NOMO-1 (cell line): Measurements from ENCODE around the gene TMEM44.

Source experiments
- DNase-seq, 2 experiments: peaks; one replicate each; lab custom pipeline; 2025; ENCODE audit not compliant: unreplicated experiment in 2 of 2; lab: John Stamatoyannopoulos, UW

TMEM44 gene

DNA sequence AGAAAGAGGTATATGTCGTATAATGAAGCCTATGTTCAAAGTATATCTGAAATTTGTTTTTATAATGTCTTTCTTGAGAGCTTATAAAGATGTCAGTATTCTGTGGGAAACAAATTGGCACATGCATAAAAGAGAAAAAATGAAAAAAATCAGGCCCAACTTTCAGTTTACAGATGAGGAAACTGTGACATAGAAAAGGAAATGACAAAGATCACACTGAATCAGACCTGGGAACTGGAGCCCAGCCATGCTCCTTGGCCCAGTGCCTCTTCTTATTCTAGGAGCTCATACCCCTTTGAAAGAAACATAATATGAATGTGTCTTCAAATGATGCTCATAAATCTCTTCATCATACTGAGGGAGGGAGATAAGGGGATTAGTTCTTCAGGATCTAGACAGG, 48.4 kb downstream of the TMEM44 start:
- DNase-seq: no peak

DNA sequence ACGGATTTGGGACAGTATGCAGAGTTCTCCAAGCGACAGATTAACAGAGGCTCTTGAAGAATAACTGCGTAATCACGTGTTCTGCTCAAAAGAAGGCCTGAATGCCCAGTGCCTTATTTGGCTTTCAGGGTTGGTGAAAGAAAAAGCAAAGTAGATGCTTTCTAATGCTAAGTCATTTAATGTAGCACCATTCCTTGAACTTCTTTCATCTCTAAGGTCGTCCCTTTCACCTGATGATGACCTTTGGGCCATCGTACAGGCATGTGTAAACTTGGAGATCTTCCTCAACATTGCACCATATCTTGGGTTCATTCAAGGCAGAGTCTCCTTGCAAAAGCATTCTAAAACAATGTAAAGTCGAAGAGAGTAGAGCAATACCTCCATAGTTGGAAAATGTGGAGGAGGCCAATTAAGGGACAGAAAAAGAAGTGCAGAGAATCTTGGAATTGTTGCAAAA, 48.9 kb downstream of the TMEM44 start:
- peak in 1 of 2 experiments; percentile 53 for DNase-seq

DNA sequence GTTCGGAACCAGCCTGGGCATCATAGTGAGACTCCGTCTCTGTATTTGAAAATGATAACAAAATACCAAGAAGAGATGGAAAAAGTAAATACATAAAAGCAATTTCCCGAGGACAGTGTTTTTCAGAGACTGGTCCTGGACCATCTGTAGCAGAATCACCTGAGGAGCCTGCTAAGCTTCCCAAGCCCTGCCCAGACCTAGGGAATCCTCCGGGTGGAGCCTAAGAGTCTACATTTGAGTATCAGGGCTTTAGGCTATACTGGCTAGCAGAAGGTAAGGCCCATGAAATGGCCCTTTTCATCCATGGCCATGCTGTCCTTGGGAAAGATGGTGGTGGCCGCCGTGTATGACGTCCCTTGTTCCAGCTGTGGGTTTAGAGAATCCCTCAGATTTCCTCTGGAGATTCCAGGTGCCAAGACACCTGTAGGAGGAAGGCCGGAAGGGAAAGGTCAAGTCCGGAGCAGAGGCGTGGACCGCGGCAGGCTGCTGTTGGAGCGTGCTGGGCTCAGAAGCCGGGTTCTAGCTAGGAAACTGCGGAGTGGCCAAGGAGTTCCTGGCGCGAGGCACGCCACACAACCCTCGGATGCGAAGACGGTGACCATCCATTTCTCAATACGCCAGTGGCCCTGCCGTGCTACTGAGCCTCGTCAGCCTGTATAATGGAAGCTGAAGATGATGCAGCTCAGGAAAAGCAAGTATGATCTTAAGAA, 50.9 kb downstream of the TMEM44 start:
- no peak for DNase-seq

DNA sequence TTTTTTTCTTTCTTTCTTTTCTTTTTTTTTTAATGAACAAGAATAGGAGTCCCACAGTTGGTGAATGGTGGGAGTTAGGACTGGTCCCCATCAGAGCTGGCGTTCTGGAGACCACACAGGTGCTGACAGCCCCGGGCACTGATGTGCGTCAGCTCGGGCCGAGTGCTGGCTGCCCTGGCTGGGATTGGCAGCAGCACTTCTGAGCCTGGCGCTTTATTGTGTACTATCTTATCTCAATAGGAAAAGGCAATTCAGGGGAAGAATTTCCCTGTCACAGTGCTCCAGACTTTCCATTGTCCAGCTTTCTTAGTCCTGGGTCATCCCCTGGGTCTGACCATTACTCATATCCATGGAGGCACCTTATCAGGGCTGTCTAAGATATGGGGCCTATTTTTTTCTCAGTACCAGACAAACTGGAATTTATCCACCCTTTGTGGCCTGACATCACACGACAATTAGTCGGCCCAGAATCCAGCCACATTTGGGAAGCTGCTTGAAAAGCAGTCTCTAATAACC, 54.1 kb downstream of the TMEM44 start:
- DNase-seq: no peak

DNA sequence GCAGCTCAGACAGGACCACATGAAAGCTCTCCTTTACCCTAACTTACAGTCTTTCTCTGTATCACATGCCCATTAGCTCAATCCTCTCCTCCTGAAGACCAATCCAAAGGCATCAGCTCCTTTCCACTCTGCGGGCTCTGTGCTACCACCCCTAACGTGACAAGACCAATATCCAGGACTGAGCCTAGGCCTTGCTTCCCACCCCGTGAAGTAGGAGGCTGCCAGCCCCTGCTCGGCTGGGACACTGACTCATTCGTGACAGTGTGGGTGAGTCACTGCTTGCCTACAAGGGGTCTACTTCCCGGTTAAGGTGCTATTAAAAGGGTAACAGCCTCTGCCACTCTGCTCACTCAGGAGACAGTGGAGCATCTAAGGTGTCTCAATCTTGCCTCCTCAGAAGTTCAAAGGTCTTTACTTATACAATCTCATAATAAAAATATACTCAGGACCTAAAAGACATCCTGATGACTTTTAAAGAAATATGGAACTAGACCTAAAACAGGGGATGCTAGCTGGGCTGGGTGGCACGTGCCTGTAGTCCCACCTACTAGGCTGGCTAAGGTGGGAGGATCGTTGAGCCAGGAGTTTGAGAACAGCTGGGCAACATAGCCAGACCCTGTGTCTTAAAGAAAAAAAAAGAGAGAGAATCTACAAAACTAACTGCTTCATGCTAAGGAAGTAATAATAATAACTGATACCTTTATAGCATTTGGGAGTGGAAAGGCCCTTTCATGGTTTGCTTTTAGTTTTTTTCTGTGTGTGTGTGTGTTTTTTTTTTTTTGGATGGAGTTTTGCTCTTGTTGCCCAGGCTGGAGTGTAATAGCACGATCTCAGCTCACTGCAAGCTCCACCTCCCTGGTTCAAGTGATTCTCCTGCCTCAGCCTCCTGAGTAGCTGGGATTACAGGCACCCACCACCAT, 55.0 kb downstream of the TMEM44 start:
- peak; percentile 73 to 82 for DNase-seq

DNA sequence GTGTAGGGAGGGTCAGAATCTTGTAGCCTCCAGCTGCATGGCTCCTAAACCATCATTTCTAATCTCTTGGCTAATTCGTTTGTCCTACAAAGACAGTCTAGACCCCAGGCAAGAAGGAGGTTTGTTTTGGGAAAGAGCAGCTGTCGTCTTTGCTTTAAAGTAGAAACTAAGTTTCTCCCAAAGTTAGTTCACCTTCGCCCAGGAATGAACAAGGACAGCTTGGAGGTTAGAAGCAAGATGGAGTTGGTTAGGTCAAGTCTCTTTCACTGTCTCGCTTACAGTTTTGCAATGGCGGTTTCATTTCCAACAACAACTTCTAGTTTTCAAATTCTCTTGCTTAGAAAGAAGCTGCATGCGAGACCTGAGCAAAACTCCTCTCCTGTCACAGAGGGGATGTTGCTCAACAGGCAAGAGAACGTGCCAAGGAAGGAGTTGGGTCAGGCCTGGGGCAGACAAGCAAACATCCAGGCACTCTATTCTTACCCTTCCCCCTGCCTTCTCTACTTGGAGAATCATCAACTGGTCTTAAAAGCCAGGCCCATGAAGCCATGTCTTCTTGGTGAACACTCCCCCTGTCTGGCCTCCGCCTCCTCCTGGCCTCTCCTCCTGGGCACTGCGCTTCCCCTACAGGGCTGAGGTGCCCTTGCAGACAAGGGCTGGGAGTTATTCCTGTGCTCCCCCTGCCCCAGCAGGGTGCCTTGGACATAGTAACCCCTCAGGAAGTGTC, 57.6 kb downstream of the TMEM44 start:
- DNase-seq: peak; percentile 89 to 96

DNA sequence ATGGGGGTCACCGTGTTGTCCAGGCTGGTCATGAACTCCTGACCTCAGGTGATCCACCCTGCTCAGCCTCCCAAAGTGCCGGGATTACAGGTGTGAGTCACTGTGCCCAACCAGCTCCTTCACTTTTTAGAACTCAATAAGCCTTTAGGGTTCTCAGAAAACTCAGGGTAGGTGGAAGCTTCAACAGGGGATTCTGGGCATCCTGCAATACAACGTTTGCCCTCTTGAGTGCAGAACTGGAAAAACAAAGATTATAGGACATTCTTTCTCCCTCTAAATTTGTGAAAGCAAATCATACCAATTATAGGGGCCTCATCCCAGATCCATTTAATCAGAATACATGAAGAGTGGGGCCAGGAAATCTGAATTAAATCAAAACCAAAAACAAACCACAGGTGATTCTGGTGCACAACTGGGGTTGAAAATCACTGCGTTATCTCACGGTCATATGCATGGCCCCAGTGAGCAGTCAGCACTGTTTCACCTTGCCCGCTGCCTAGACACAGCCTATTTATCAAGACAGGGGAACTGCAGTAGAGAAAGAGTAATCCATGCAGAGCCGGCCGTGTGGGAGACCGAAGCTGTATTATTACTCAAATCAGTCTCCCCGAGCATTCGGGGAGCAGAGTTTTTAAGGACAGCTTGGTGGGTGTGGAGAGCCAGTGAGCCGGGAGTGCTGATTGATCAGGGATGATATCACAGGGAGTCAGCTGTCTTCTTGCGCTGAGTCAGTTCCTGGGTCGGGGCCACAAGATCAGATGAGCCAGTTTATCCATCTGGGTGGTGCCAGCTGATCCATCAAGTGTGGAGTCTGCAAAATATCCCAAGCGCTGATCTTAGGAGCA, 58.4 kb downstream of the TMEM44 start:
- DNase-seq: no peak

DNA sequence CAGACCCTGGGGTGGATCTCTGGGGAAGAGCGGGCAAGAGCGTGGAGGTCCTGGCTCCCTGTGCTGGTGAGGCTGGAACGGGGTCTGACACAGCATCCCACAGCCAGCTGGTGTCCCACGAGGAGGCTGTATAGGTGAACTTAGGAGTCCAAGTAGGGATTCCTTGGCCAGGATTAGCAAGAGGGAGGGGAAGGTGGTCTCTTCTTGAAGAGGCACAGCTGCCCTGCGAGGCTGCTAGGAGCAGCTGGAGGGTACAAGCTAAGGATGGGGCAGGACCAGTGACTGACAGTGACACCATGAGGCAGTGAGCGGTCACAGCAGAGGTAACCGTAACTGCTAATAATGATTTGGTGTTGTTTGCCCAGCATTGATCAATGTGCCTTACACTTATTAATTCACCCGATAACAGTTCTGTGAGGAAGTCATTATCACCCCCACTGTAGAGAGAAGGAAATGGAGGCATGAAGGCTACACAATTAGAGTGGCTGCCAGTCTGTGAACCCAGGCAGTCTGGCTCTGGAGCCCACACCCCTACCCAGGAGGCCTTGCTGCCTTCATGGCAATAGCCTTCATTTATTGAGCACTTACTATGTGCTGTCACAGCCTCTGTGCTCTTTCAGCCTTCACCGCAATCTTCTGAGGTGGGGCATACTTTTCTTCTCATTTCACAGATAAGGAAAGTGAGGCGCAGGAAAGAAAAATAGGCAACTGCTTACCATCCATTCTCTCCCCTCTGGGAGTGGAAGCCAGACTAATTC, 59.4 kb downstream of the TMEM44 start:
- DNase-seq: peak; percentile 66 to 84

DNA sequence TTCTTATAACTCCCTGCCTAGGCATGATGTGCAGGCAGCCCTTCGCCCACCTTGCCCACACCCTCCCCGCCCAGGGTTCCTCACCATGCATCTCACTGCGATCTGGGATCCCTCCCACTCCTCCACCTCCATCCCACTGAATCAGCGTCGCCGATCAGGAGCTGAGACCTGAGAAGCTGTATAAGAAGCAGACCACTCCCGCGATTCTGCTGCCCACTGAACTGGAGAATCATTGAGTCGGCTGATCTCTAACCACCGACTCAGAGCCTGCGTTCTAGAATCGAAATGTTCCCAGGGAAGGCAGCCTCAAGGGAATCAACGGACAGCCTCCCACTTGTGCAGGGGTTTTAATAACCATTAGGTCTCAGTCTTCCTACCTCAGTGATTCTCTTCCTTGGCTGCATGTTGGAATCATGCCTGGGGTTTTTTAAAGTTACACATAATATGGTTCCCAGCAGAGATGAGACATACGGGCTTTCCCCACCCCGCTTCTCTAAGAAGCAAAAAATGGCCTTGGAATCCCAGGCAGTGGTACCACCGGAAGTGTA, 60.2 kb downstream of the TMEM44 start:
- no peak for DNase-seq

DNA sequence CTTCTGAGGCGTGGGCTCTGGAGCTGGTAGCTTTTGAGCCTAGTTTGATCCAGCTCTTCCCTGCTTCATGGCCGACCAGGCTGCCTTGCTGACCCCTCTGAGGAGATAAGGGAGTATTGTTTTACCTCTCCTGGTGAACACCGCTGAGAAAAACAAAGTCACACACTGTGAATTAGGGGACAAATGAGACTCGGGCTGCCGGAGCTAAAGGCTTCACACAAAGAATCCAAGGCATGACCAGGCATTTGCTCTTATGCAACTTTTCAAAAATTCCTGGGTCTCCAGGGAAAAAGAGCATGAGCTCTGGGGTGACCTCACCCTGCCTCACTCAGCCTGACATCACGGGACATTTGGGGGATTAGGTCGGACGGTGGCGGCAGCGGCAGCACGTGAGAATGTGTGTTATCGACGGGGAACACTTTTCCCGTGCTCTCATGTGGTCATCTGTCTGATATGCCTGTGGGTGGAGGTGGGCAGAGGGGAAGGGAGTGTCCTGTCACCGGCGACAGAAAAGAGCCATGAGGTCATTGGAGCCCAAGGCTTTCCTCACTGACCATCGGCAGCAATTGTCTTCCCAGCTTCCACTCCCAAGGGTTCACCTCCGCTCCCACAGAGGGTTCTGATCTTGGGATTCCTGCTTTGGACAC, 61.0 kb downstream of the TMEM44 start:
- no peak for DNase-seq

DNA sequence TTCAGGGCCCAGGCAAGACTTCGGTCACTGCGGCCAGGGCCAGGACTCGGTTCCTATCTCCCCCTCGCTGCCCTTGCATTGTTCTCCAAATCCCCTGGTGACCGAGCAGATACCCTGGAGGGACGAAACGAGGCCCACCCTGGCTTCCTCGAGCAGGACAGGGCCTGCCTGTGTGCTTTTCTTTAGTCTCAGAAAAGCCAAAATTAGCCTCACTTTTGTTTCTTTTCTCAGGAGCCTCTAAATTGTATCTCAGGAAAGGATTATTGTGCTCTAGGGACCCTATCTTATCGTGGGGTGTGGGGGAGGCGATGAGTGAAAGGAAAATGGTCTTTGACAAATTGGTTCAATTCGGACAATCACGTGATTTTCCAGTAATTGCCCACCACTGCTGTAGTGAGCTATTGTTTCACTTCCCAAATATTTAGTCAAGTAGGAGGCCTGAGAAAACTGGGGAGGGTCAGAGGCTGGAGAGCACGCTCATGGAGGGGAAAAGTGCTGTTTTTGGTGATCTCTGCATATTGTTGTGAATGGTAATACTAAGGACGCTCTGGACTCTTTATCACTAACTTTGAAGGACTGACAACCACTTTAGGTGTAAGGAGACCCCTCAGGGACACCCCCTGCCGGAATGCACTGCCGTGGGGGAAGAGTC, 61.6 kb downstream of the TMEM44 start:
- DNase-seq: peak in 1 of 2 experiments; percentile 35

DNA sequence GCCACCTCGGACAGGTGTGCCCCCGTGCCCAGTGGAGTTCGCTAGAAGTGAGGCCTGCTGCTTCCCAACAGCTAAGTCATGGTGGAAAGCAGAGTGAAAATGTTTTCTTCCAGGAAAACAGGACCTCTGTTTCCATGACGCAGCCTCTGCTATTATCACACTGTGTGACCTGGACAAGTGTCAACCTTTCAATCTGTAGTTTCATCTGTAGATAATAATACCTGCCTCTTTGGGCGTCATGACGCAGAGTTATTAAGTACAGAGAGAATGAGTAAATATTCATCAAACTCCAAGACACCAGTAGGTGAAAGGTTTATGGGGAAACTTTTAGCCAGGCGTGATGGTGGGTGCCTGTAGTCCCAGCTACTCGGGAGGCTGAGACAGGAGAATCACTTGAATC, 62.3 kb downstream of the TMEM44 start:
- no peak for DNase-seq

DNA sequence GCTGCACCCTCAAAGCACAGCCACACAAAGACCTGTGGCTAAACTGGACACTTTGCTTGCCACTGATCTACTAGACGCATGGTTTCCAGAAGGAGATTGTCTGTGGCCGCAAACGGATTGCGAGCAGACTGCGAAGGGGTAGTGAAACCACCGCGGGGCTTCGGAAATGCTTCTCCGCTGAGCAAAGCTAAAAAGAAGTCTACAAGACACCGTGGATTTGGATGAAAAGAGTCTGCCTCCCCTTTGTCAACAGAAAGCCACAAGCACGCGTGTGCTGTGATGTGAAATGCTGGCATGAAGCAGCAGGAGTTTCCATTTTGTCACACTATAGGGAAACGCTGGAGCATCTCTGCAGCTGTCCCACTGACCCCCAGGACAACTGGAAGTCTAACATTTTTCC, 63.0 kb downstream of the TMEM44 start:
- DNase-seq: peak; percentile 82 to 87

DNA sequence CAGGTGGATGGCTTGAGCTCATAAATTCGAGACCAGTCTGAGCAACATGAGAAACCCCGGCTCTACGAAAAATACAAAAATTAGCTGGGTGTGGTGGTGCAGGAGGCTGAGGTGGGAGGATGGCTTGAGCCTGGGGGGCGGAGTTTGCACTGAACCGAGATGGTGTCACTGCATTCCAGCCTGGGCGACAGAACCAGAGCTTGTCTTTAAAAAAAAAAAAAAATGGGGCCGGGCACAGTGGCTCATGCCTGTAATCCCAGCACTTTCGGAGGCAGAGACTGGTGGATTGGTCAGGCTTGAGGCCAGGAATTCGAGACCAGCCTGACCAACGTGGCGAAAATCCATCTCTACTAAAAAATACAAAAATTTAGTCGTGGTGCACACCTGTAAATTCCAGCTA, 64.0 kb downstream of the TMEM44 start:
- no peak for DNase-seq

DNA sequence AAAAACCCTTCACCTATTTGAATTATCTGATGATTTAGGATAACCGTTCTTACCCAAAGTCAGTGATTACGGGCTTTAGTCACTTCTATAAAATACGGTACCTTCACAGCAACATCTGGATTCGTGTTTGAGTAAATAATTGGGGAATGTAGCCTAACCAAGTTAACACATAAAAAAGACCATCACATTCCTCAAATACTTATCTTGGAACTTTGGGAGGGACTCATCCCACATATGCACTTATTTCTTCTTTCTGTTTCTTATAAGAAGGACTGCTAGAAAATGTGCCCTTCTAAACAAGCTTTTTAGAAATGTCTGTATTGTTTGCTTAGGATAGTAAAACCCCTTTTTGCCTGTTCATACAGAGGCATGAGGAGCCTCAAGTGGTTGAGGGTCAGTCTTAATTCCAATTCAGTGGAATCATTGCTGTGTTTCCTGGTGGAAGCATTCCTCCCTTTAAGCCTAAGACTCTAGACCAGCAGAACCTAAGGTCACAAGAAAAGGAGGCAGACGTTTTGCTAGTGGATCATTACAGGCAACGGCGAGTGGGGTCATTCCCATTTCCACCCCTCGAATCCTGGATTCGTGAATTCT, 67.5 kb downstream of the TMEM44 start:
- no peak for DNase-seq

DNA sequence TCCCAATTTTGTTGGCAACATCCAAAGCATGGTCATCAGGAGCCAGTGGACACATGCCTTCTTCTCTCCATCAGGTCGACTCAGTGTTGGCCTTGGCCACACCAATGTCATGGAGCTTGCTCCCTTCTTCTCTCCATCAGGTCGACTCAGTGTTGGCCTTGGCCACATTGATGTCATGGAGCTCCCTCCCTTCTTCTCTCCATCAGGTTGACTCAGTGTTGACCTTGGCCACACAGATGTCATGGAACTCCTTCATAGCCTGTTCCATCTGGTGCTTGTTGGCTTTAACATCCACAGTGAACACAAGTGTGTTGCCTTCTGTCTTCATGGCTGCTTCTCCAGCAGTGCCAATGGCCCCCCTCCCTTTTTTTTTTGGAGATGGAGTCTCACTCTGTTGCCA, 70.2 kb downstream of the TMEM44 start:
- DNase-seq: no peak

DNA sequence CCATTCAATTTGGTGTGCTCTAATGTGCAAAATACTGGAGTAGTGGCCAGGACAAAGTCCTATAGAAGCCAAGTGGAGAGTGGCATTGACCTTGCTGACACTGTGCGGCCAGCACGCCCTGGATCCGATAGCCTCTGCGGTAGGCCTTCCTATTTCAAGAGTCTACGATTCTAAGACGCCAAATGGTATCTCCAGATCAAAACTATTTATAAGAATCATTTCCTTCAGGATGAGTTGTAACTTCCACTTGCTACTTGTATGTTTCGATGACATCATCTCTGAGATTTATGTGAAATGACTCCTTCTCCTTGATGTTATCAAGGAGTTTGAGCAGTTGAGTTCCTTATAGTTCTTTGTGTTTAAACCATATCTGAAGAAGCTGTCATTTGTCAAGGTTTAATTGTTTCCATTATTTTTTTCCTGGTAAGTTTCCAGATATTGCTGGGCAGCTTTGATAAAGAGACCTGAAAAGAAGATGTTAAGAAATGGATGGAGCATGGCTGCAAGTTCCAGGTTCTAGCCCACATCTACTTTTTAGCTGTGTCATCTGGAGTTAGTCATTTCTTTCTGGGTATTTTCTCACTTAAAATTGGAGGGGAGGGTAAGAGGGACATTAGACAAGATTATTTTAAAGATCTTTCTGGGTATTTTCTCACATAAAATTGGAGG, 71.8 kb downstream of the TMEM44 start:
- DNase-seq: peak in 1 of 2 experiments; percentile 23
